ENCODE data around the gene KIF26B. TPM values are rescaled to one million over a fixed set of nuclear protein-coding genes. Genes with fewer than 3 reads are reported as not detected.
A peak's percentile ranks its signal among the peaks of the same experiment; 100 is the strongest.

The KIF26B gene
- total RNA-seq, 1 donor from 2014 or later, result 69.7 TPM

DNA sequence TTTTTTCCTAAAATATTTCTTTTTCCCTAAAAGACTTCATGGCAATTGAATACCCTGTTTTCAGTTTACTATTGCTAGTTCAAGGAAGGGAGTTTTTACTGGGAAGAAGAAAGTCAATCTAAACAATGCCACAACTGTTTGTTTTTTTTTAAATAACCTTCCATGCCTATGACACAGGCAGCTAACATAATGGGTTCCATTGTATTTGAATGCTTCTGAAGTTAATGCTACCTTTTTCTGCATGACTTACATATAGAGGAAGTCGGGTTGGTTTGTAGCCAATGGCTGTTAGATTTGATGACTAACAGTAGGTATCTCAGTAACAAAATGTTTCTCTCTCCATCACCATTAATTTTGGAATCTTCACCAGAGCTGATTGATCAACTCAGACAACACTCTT, 134.0 kb downstream of the KIF26B start:
- no peak overlapping the region for H3K27ac Mint-ChIP-seq
- TF ChIP-seq, protein P1, sequence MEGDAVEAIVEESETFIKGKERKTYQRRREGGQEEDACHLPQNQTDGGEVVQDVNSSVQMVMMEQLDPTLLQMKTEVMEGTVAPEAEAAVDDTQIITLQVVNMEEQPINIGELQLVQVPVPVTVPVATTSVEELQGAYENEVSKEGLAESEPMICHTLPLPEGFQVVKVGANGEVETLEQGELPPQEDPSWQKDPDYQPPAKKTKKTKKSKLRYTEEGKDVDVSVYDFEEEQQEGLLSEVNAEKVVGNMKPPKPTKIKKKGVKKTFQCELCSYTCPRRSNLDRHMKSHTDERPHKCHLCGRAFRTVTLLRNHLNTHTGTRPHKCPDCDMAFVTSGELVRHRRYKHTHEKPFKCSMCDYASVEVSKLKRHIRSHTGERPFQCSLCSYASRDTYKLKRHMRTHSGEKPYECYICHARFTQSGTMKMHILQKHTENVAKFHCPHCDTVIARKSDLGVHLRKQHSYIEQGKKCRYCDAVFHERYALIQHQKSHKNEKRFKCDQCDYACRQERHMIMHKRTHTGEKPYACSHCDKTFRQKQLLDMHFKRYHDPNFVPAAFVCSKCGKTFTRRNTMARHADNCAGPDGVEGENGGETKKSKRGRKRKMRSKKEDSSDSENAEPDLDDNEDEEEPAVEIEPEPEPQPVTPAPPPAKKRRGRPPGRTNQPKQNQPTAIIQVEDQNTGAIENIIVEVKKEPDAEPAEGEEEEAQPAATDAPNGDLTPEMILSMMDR (IDR thresholded peaks at IDR 0.05; ENCODE audit: unreplicated experiment), result no peak
- H3K9me3 Mint-ChIP-seq, result no peaks in the 10 kb centered on the region
- H3K4me3 Mint-ChIP-seq, result no peak overlapping the region
- no peaks in the 10 kb centered on the region for H3K27me3 Mint-ChIP-seq (ENCODE audit: low read depth)
- H3K36me3 Mint-ChIP-seq, result no peaks in the 10 kb centered on the region
- DNase-seq (ENCODE audit: low spot score in 2 of 2, unreplicated experiment in 2 of 2), result no peak
- H3K4me1 Mint-ChIP-seq, result peaks cover 11% of the 10 kb centered on the region

DNA sequence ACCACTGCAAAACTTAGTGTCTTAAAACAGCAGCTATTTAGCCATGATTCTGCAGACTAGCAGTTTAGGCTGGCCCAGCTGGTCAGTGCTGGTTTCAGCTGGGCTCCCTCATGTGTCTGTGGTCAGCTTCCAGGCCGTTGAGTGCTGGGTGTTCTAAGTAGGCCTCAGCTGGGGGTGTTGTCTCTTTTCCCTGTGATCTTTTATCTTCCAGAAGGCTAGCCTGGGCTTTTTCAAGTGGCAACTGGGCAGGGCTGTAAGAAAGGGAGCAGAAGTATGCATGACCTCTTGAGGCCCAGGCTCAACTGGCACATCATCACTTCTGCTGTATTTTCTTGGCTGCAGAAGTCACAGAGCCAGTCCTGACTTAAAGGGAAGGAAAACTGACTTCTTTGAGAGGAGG, 136.1 kb downstream of the KIF26B start:
- TF ChIP-seq, protein P1 (IDR thresholded peaks at IDR 0.05; ENCODE audit: unreplicated experiment), result no peak
- DNase-seq (ENCODE audit: low spot score in 2 of 2, unreplicated experiment in 2 of 2), result no peak
- Mint-ChIP-seq H3K36me3 (no peaks in the 10 kb centered on the region), H3K27me3 (ENCODE audit: low read depth) (no peaks in the 10 kb centered on the region), H3K9me3 (no peaks in the 10 kb centered on the region), H3K4me1 (peaks cover 11% of the 10 kb centered on the region), H3K27ac (peak overlapping the region; percentile 60), H3K4me3 (no peak overlapping the region)

DNA sequence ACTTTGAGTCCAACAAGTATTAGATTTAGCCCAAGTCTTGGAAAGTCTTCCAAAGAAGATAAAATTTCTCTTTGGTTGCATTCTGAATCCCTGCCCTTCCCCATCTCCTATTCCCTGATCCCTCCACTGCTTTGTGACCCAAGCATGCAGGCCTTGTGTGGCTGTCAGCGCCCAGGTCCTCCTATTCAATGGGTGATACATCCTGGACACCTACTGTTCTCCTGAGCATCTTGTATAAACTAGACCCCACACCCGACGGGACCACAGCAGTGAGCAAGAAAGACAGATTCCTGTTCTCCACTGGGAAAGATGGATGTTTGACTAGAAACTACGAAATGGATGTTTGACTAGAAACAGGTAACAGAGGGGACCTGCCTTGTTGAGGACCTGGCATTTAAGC, 136.6 kb downstream of the KIF26B start:
- Mint-ChIP-seq H3K9me3 (no peaks in the 10 kb centered on the region), H3K27me3 (ENCODE audit: low read depth) (no peaks in the 10 kb centered on the region), H3K36me3 (no peaks in the 10 kb centered on the region), H3K4me1 (peaks cover 11% of the 10 kb centered on the region), H3K4me3 (no peak overlapping the region), H3K27ac (no peak overlapping the region)
- TF ChIP-seq, protein P1 (IDR thresholded peaks at IDR 0.05; ENCODE audit: unreplicated experiment), result no peak
- DNase-seq (ENCODE audit: low spot score in 2 of 2, unreplicated experiment in 2 of 2), result no peak

DNA sequence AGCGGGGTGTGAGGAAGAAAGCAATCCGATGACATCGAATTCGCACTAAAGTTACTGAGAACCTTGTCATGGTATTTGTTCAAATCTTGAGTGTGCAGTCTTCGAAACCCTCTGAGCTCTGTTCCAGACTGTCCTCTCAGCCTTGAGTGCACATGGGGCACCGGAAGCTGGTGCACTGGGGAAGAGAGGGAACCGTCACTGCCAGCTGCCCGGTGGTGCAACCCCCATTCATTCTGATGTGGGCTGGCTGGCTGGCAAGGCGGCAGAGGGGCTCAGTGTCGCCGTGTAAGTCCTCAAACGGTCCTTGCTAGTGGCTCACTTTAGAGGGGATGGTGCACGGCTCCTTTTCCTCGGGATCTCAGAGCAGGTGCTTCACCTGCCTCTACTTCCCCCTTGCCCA, 137.4 kb downstream of the KIF26B start:
- Mint-ChIP-seq H3K9me3 (no peaks in the 10 kb centered on the region), H3K27ac (no peak overlapping the region), H3K36me3 (no peaks in the 10 kb centered on the region), H3K27me3 (ENCODE audit: low read depth) (no peaks in the 10 kb centered on the region), H3K4me3 (no peak overlapping the region), H3K4me1 (peaks cover 11% of the 10 kb centered on the region)
- DNase-seq (ENCODE audit: low spot score in 2 of 2, unreplicated experiment in 2 of 2), result no peak
- TF ChIP-seq, protein P1 (IDR thresholded peaks at IDR 0.05; ENCODE audit: unreplicated experiment), result no peak

DNA sequence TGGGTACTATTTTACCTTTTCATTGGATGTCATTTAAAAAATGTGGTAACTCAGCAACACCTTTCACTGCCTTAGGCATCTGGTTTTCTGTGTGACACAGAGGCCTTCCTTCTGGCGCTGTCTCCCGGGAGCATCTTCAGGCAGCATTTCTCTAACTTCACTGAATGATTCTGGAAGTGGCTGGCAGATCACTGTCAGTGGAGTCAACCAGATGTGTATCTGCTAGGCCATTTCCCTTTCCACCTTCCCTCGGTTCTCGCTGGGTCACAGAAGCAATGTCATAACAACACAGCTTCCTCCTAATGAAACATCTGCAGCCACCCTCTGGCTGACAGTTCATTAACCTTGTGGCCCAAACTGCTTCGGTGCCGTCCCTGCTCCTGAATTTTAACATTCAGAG, 137.8 kb downstream of the KIF26B start:
- Mint-ChIP-seq H3K4me1 (peaks cover 11% of the 10 kb centered on the region), H3K4me3 (no peak overlapping the region), H3K36me3 (no peaks in the 10 kb centered on the region), H3K9me3 (no peaks in the 10 kb centered on the region), H3K27me3 (ENCODE audit: low read depth) (no peaks in the 10 kb centered on the region), H3K27ac (no peak overlapping the region)
- TF ChIP-seq, protein P1 (IDR thresholded peaks at IDR 0.05; ENCODE audit: unreplicated experiment), result no peak
- DNase-seq (ENCODE audit: low spot score in 2 of 2, unreplicated experiment in 2 of 2), result no peak

DNA sequence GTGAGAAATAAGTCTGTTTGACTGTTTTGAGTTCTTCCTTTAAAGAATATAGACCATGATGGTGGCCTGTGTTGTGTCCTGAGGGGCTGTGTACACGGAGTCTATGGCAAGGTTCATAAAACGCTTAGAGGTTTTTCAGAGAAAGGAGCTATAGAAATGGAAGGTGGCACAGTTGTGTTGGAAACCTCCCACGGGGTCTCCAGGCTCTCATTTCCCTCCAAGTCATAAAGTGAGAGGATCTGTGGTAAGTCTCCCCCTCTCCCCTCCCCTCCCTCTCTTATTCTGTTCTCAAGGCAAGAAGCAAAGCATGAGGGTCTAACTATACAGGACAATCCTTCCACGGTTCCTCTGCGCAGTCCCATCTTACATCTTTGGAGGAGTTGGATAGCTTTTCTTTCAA, 139.2 kb downstream of the KIF26B start:
- H3K27me3 Mint-ChIP-seq (ENCODE audit: low read depth), result no peaks in the 10 kb centered on the region
- H3K9me3 Mint-ChIP-seq, result no peaks in the 10 kb centered on the region
- no peak for DNase-seq (ENCODE audit: low spot score in 2 of 2, unreplicated experiment in 2 of 2)
- H3K4me3 Mint-ChIP-seq, result no peak overlapping the region
- peaks cover 11% of the 10 kb centered on the region for H3K4me1 Mint-ChIP-seq
- no peak overlapping the region for H3K27ac Mint-ChIP-seq
- no peaks in the 10 kb centered on the region for H3K36me3 Mint-ChIP-seq
- TF ChIP-seq, protein P1 (IDR thresholded peaks at IDR 0.05; ENCODE audit: unreplicated experiment), result no peak

All from mesothelial cell of epicardium (in vitro differentiated cells).